SU-DHL-6 (cell line): ENCODE results near the gene DMD.

Experiments used
- CTCF ChIP-seq: fragments of 200-600 bp; sonication (generic); IDR thresholded peaks from one replicate; pipeline ENCODE4 v1.5.1; 2017; ENCODE audit warnings: antibody characterized with exemption, mild to moderate bottlenecking, low read length, moderate library complexity; ENCODE audit not compliant: insufficient read depth, poor library complexity, severe bottlenecking
- EZH2phosphoT487 ChIP-seq: fragments of 200-600 bp; sonication (generic), shearing (Covaris generic); conservative IDR thresholded peaks from 2 replicates; pipeline ENCODE4 v1.6.1; 2018; ENCODE audit warnings: mild to moderate bottlenecking, antibody characterized with exemption, low read length, moderate library complexity, mixed read lengths

GRCh38 chrX:32501606-32502005 is 709.7 kb downstream of the DMD start:
- no peak for TF ChIP-seq CTCF
- no peak for TF ChIP-seq EZH2phosphoT487
